Muscle layer of colon (tissue), 2 donors: ENCODE measurements around the gene SLIT3.
"Not testable (repeated sequence)": the region's sequence is repeated elsewhere in the genome, so short reads cannot be mapped to it uniquely, and the experiment has no call there.

ENCODE experiments used
- H3K27ac ChIP-seq: one replicate; pipeline ENCODE4 v1.7.0; 2013; ENCODE audit warnings: low read depth, mild to moderate bottlenecking, low read length, moderate library complexity
- H3K27me3 ChIP-seq, 2 donors: one replicate each; pipeline ENCODE4 v1.7.0; 2013; ENCODE audit warnings: low read length in 2 of 2, mild to moderate bottlenecking in 2 of 2; ENCODE audit not compliant: insufficient read depth in 2 of 2, control insufficient read depth in 1 of 2
- H3K36me3 ChIP-seq: one replicate; pipeline ENCODE4 v1.7.0; 2013; ENCODE audit warnings: mild to moderate bottlenecking, low read length; ENCODE audit not compliant: insufficient read depth
- H3K4me1 ChIP-seq: one replicate; pipeline ENCODE4 v1.7.0; 2013; ENCODE audit warnings: mild to moderate bottlenecking, low read length; ENCODE audit not compliant: insufficient read depth
- H3K4me3 ChIP-seq, 2 donors: one replicate each; pipeline ENCODE4 v1.7.0; 2013; ENCODE audit warnings: low read length in 2 of 2, low read depth in 1 of 2, mild to moderate bottlenecking in 1 of 2, moderate library complexity in 1 of 2
- H3K9ac ChIP-seq: one replicate; pipeline ENCODE4 v1.7.0; 2013; ENCODE audit warnings: low read length
- H3K9me3 ChIP-seq: one replicate; pipeline ENCODE4 v1.7.0; 2013; ENCODE audit warnings: mild to moderate bottlenecking, low read length
- donor health status: abdominal sarcoma.
- donor health status: Adenocarcinoma of cecum.

SLIT3 gene

GRCh38 chr5:168630958-168631357 is 670.0 kb downstream of the SLIT3 start:
- not testable (repeated sequence) for H3K36me3 ChIP-seq, H3K27ac ChIP-seq, H3K4me1 ChIP-seq, H3K9me3 ChIP-seq, H3K4me3 ChIP-seq, H3K9ac ChIP-seq, H3K27me3 ChIP-seq

GRCh38 chr5:168624850-168625364 is 676.0 kb downstream of the SLIT3 start:
- no peak overlapping the region for H3K27ac ChIP-seq
- H3K4me1 ChIP-seq, result no peaks in the 10 kb centered on the region
- no peaks in the 10 kb centered on the region for H3K27me3 ChIP-seq
- no peak overlapping the region for H3K9ac ChIP-seq
- no peak overlapping the region for H3K4me3 ChIP-seq
- H3K36me3 ChIP-seq, result no peaks in the 10 kb centered on the region
- H3K9me3 ChIP-seq, result no peaks in the 10 kb centered on the region

- Histone ChIP-seq H3K27ac (no peak overlapping the region), H3K9me3 (no peaks in the 10 kb centered on the region), H3K4me1 (no peaks in the 10 kb centered on the region), H3K9ac (no peak overlapping the region), H3K36me3 (no peaks in the 10 kb centered on the region), H3K27me3 (no peaks in the 10 kb centered on the region), H3K4me3 (no peak overlapping the region)
Observed at GRCh38 chr5:168620807-168621206, 680.1 kb downstream of the SLIT3 start.

- Histone ChIP-seq H3K9me3 (no peaks in the 10 kb centered on the region), H3K36me3 (no peaks in the 10 kb centered on the region), H3K27me3 (no peaks in the 10 kb centered on the region)
Observed at GRCh38 chr5:168614661-168615060, 686.3 kb downstream of the SLIT3 start.

GRCh38 chr5:168613996-168614395 is 686.9 kb downstream of the SLIT3 start:
- no peak overlapping the region for H3K4me3 ChIP-seq
- no peaks in the 10 kb centered on the region for H3K9me3 ChIP-seq
- H3K9ac ChIP-seq, result no peak overlapping the region
- H3K36me3 ChIP-seq, result no peaks in the 10 kb centered on the region
- H3K27me3 ChIP-seq, result no peaks in the 10 kb centered on the region
- no peak overlapping the region for H3K27ac ChIP-seq
- H3K4me1 ChIP-seq, result no peaks in the 10 kb centered on the region

More at GRCh38 chr5:168614661-168615060, 686.3 kb downstream of the SLIT3 start:
- Histone ChIP-seq H3K4me1 (no peaks in the 10 kb centered on the region), H3K9ac (no peak overlapping the region), H3K4me3 (no peak overlapping the region), H3K27ac (no peak overlapping the region)

GRCh38 chr5:168613396-168613795 is 687.5 kb downstream of the SLIT3 start:
- Histone ChIP-seq H3K9ac (no peak overlapping the region), H3K9me3 (no peaks in the 10 kb centered on the region), H3K36me3 (no peaks in the 10 kb centered on the region), H3K4me3 (no peak overlapping the region), H3K27me3 (no peaks in the 10 kb centered on the region), H3K27ac (no peak overlapping the region), H3K4me1 (no peaks in the 10 kb centered on the region)

GRCh38 chr5:168612996-168613395 is 687.9 kb downstream of the SLIT3 start:
- Histone ChIP-seq H3K4me3 (no peak overlapping the region), H3K36me3 (no peaks in the 10 kb centered on the region), H3K27ac (no peak overlapping the region), H3K4me1 (no peaks in the 10 kb centered on the region), H3K9ac (no peak overlapping the region), H3K9me3 (no peaks in the 10 kb centered on the region), H3K27me3 (no peaks in the 10 kb centered on the region)

GRCh38 chr5:168612123-168612522 is 688.8 kb downstream of the SLIT3 start:
- H3K27ac ChIP-seq, result no peak overlapping the region
- H3K9ac ChIP-seq, result no peak overlapping the region
- H3K4me1 ChIP-seq, result no peaks in the 10 kb centered on the region
- no peaks in the 10 kb centered on the region for H3K27me3 ChIP-seq
- H3K9me3 ChIP-seq, result no peaks in the 10 kb centered on the region
- H3K36me3 ChIP-seq, result no peaks in the 10 kb centered on the region
- H3K4me3 ChIP-seq, result no peak overlapping the region
